Measurements from ENCODE around the gene RIOK3. TPM values are rescaled to one million over a fixed set of nuclear protein-coding genes. Genes with fewer than 3 reads are reported as not detected.

RIOK3 gene
- polyA plus RNA-seq, 2 of the 4 experiments (the other 2 are of a cell fraction): 25.3 to 43.3 TPM

DNA sequence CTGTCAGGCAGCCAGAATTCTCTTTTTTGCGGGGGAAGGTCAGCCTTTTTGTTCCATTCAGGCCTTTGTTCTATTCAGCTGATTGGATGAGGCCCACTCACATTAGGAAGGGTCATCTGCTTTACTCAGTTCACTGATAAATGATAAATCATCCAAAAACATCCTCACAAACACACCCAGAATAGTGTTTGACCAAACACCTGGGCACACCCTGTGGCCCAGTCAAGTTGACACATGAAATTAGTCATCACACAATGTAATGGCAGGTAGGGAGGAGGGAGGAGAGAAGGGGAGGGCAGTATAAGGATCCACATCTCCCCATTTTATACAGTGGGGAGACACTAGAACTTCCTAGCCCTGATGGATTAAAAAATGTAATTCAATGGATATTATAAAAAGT lies 41.9 kb downstream of the RIOK3 start (continued):
- TF ChIP-seq ESRRA (IDR thresholded peaks at IDR 0.05; ENCODE audit: borderline replicate concordance, low read length) (no peak), ZC3H11A (IDR thresholded peaks at IDR 0.05) (no peak), JUNB (IDR thresholded peaks at IDR 0.05) (no peak)
- TF ChIP-seq, protein P1, sequence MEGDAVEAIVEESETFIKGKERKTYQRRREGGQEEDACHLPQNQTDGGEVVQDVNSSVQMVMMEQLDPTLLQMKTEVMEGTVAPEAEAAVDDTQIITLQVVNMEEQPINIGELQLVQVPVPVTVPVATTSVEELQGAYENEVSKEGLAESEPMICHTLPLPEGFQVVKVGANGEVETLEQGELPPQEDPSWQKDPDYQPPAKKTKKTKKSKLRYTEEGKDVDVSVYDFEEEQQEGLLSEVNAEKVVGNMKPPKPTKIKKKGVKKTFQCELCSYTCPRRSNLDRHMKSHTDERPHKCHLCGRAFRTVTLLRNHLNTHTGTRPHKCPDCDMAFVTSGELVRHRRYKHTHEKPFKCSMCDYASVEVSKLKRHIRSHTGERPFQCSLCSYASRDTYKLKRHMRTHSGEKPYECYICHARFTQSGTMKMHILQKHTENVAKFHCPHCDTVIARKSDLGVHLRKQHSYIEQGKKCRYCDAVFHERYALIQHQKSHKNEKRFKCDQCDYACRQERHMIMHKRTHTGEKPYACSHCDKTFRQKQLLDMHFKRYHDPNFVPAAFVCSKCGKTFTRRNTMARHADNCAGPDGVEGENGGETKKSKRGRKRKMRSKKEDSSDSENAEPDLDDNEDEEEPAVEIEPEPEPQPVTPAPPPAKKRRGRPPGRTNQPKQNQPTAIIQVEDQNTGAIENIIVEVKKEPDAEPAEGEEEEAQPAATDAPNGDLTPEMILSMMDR (IDR thresholded peaks at IDR 0.05): no peak

DNA sequence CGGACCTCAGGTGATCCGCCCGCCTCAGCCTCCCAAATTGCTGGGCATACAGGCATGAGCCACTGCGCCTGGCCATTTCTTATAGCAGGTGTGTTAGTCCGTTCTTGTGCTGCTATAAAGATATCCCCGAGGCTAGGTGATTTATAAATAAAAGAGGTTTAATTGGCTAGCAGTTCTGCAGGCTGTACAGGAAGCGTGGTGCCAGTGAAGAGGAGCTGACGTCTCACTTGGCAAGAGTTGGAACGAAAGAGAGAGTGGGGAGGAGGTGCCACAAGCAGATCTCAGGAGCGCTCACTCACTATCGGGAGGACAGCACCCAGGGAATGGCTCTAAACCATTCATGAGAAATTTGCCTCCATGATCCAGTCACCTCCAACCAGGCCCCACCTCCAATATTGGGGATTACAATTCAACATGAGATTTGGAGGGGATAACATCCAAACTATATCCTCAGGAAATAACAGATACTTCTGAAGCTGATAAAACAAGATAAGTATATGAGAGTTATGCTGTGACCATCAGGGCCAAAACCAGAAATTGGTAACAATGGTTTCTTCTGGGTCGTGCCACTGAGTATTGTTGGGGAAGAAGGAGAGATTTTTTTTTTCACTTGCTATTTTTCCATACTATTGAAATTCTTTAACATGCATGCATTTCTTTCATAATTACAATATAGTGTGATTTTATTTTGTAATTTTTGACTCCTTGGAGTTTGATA lies 42.8 kb downstream of the RIOK3 start:
- Histone ChIP-seq H3K4me3 (no peak overlapping the region), H3K4me1 (0 out of 3 replicates have a peak, but pooled peaks cover 3% of the 10 kb centered on the region), H3K4me2 (no peak overlapping the region), H3K27ac (no peak overlapping the region), H3K9me3 (no peaks in the 10 kb centered on the region)
- DNase-seq (ENCODE audit: low read depth in 1 of 2, low spot score in 1 of 2) (no peak), FAIRE-seq (no peak), ATAC-seq (no peak)
- POLR2A ChIA-PET: no interaction called here
- TF ChIP-seq MAFK (IDR thresholded peaks at IDR 0.05; ENCODE audit: partially characterized antibody) (no peak), ESRRA (IDR thresholded peaks at IDR 0.05; ENCODE audit: borderline replicate concordance, low read length) (no peak), ZC3H11A (IDR thresholded peaks at IDR 0.05) (no peak), HEYL (CRISPR knock-in tag; IDR thresholded peaks at IDR 0.05) (no peak), ZNF302 (CRISPR knock-in tag; IDR thresholded peaks at IDR 0.05) (no peak), MYC (IDR thresholded peaks at IDR 0.05; ENCODE audit: borderline replicate concordance, low read length) (no peak), RFX5 (IDR thresholded peaks at IDR 0.05) (no peak), TP53 (CRISPR knock-in tag; IDR thresholded peaks at IDR 0.05) (no peak), HOXB5 (CRISPR knock-in tag; IDR thresholded peaks at IDR 0.05) (no peak), SMC3 (IDR thresholded peaks at IDR 0.05) (no peak), JUN (IDR thresholded peaks at IDR 0.05) (no peak)
- TF ChIP-seq, protein P2, sequence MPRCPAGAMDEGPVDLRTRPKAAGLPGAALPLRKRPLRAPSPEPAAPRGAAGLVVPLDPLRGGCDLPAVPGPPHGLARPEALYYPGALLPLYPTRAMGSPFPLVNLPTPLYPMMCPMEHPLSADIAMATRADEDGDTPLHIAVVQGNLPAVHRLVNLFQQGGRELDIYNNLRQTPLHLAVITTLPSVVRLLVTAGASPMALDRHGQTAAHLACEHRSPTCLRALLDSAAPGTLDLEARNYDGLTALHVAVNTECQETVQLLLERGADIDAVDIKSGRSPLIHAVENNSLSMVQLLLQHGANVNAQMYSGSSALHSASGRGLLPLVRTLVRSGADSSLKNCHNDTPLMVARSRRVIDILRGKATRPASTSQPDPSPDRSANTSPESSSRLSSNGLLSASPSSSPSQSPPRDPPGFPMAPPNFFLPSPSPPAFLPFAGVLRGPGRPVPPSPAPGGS (IDR thresholded peaks at IDR 0.05): no peak
- TF ChIP-seq, protein P3, sequence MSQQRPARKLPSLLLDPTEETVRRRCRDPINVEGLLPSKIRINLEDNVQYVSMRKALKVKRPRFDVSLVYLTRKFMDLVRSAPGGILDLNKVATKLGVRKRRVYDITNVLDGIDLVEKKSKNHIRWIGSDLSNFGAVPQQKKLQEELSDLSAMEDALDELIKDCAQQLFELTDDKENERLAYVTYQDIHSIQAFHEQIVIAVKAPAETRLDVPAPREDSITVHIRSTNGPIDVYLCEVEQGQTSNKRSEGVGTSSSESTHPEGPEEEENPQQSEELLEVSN (IDR thresholded peaks at IDR 0.05; ENCODE audit: borderline replicate concordance, low read depth): no peak
- TF ChIP-seq, protein P4, sequence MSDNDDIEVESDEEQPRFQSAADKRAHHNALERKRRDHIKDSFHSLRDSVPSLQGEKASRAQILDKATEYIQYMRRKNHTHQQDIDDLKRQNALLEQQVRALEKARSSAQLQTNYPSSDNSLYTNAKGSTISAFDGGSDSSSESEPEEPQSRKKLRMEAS (IDR thresholded peaks at IDR 0.05): no peak
- TF ChIP-seq, protein P5, sequence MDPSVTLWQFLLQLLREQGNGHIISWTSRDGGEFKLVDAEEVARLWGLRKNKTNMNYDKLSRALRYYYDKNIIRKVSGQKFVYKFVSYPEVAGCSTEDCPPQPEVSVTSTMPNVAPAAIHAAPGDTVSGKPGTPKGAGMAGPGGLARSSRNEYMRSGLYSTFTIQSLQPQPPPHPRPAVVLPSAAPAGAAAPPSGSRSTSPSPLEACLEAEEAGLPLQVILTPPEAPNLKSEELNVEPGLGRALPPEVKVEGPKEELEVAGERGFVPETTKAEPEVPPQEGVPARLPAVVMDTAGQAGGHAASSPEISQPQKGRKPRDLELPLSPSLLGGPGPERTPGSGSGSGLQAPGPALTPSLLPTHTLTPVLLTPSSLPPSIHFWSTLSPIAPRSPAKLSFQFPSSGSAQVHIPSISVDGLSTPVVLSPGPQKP (IDR thresholded peaks at IDR 0.05; ENCODE audit: low read depth, low read length): no peak
- TF ChIP-seq, protein P6, sequence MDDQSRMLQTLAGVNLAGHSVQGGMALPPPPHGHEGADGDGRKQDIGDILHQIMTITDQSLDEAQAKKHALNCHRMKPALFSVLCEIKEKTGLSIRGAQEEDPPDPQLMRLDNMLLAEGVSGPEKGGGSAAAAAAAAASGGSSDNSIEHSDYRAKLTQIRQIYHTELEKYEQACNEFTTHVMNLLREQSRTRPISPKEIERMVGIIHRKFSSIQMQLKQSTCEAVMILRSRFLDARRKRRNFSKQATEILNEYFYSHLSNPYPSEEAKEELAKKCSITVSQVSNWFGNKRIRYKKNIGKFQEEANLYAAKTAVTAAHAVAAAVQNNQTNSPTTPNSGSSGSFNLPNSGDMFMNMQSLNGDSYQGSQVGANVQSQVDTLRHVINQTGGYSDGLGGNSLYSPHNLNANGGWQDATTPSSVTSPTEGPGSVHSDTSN (IDR thresholded peaks at IDR 0.05): no peak
- WGBS (ENCODE audit: missing lambda C conversion rate): 78% methylated on average over 12 of the region's 12 CpGs
- CTCF ChIA-PET: interaction anchor here (0.6 to 1.3 kb wide), 3 partner anchors 150 to 423 kb away, joined by 3 to 4 read pairs (median 4); no protein-coding TSS in a partner anchor

Data from A549 (cell line).